GM21825 (cell line): ENCODE results near the gene LIMA1.
"Not testable (repeated sequence)": the region's sequence is repeated elsewhere in the genome, so short reads cannot be mapped to it uniquely, and the experiment has no call there.

Source experiments
- ATAC-seq: cut with Tn5 transposase; IDR thresholded peaks from one replicate; pipeline ENCODE4 v1.9.1; 2021; ENCODE audit warnings: mild to moderate bottlenecking, moderate library complexity; ENCODE audit not compliant: unreplicated experiment

LIMA1 gene

GRCh38 chr12:50151047-50151687 lies 132.2 kb downstream of the LIMA1 start:
- no peak for ATAC-seq

DNA sequence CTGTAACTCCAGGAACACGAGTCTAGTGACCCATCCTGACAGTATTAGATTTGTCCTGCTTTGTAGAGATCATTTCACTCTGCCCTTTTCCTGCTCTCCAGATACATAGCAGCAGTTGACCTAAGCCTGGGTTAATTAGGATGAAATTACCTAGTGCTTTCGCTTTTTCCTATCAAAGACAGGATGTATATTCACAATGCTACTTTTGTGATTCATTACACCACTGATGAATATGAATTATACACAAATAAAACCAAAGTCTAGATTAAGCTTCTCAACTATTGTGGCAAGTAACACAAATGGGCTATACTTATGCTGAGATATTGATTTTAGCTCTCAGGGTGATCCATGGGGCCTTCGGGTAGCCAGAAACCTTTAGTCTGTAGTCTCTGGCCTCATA lies 134.0 kb downstream of the LIMA1 start:
- no peak for ATAC-seq

DNA sequence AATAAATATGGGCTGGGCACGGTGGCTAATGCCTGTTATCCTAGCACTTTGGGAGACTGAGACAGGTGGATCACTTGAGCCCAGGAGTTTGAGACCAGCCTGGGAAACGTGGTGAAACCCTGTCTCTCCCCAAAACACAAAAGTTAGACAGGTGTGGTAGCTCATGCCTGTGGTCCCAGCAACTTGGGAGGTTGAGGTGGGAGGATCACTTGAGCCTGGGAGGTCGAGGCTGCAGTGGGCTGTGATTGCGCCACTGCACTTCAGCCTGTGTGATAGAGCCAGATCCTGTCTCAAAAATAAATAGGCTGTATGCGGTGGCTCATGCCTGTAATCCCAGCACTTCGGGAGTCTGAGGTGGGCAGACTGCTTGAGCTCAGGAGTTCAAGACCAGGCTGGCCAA lies 135.3 kb downstream of the LIMA1 start:
- ATAC-seq = not testable (repeated sequence)

- ATAC-seq = no peak
Observed at GRCh38 chr12:50147281-50147680, 136.0 kb downstream of the LIMA1 start.

DNA sequence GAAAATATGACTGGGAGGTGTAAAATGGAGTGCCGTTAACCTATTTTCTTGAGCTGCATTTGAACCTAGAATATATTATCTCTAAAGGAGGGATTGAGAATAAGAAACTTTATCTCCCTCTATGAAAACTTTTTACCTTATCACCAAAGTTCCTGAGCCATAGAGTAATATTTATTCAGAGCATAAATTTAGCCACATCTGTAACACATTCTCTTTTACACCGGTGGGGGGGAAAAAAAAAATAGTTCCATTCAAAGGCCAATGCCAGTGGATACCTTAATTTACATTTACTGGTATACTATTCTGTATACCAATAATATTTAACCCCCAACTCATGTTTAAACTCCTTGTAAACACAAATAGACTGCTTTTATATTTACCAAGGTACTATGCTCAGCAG lies 137.9 kb downstream of the LIMA1 start:
- ATAC-seq = no peak

GRCh38 chr12:50142993-50143392 lies 140.3 kb downstream of the LIMA1 start:
- ATAC-seq = no peak

DNA sequence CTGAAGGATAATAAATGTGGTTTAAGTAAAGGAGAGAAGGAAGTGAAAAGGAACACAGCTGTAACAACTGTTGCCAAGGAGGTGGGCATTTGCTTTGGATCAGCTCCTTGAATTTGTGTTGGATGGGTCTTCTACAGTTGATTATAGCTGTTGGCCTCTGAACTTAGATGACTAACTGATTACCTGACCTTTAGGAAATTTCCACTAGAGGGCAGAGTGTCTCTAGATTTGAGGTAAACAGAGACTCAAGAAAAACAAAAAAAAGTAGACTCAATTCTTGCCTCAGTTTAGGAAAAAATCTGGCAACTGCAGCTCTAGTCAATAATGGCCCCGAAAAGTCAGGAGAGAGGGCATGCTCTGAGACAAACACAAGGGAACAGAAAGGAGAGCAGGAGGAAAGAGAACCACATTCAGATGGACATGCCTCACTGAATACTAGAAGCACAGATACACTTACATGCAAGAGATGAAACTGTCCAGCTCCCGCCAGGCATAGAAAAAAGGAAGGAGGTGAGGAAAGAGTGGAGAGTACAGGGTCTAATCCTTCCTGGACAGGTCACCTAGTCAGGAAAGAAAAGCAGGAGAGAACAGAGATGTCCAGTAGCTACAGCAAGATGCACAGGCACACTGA lies 150.7 kb downstream of the LIMA1 start:
- no peak for ATAC-seq

DNA sequence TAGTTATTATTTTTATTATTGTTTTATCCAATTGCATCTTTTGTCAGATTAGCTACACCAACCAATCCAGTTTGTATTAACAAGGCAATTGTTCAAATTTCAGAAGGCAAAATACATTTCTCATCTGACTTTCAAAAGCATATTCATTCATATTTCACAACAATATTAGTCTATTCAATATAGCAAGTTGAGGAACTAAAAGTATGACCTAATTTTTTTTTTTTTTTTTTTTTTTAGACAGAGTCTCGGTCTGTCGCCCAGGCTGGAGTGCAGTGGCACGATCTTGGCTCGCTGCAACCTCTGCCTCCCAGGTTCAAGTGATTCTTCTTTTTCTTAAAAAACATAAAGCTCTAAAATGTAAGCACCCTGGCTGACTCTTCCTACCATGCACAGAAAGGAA lies 154.0 kb downstream of the LIMA1 start:
- no peak for ATAC-seq

GRCh38 chr12:50127546-50127945 lies 155.8 kb downstream of the LIMA1 start:
- no peak for ATAC-seq
